H9 (cell line): ENCODE data around the gene CACNA1I. TPM values are rescaled to one million over a fixed set of nuclear protein-coding genes. Genes with fewer than 3 reads are reported as not detected.

ENCODE experiments used
- DNase-seq: peaks from one replicate; pipeline ENCODE4 v3.0.0-alpha.2; 2017
- H2AFZ ChIP-seq: one replicate; pipeline ENCODE4 v1.6.1; 2013; ENCODE audit warnings: mild to moderate bottlenecking, low read length, control low read depth, moderate library complexity
- H2AK5ac ChIP-seq: 2 replicates; pipeline ENCODE4 v1.6.1; 2013; ENCODE audit warnings: low read length, control low read depth, mixed read lengths; ENCODE audit not compliant: insufficient read length
- H2BK120ac ChIP-seq: one replicate; pipeline ENCODE4 v1.6.1; 2013; ENCODE audit warnings: low read depth, mild to moderate bottlenecking, low read length, control low read depth, inconsistent platforms; ENCODE audit not compliant: poor library complexity, severe bottlenecking
- H2BK12ac ChIP-seq: 2 replicates; pipeline ENCODE4 v1.6.1; 2013; ENCODE audit warnings: low read length, control low read depth, mixed read lengths, low read depth; ENCODE audit not compliant: insufficient read length
- H2BK15ac ChIP-seq: 2 replicates; pipeline ENCODE4 v1.6.1; 2013; ENCODE audit warnings: low read depth, low read length, control low read depth
- H2BK20ac ChIP-seq: one replicate; pipeline ENCODE4 v1.6.1; 2013; ENCODE audit warnings: low read depth, mild to moderate bottlenecking, low read length, control low read depth, inconsistent platforms; ENCODE audit not compliant: poor library complexity, severe bottlenecking
- H2BK5ac ChIP-seq: 2 replicates; pipeline ENCODE4 v1.6.1; 2013; ENCODE audit warnings: low read length, control low read depth, mixed read lengths; ENCODE audit not compliant: insufficient read length
- H3K14ac ChIP-seq: 2 replicates; pipeline ENCODE4 v1.6.1; 2013; ENCODE audit warnings: low read length, control low read depth; ENCODE audit not compliant: insufficient read depth
- H3K18ac ChIP-seq: 2 replicates; pipeline ENCODE4 v1.6.1; 2013; ENCODE audit warnings: low read depth, mild to moderate bottlenecking, mixed read lengths, low read length, control low read depth; ENCODE audit not compliant: insufficient read length
- H3K23ac ChIP-seq: 2 replicates; pipeline ENCODE4 v1.6.1; 2013; ENCODE audit warnings: low read length, control low read depth, mixed read lengths, low read depth; ENCODE audit not compliant: insufficient read length
- H3K23me2 ChIP-seq: 2 replicates; pipeline ENCODE4 v1.6.1; 2013; ENCODE audit warnings: low read depth, mild to moderate bottlenecking, mixed read lengths, low read length, control low read depth; ENCODE audit not compliant: insufficient read length, poor library complexity, severe bottlenecking
- H3K27ac ChIP-seq: 2 replicates; pipeline ENCODE4 v1.5.1; 2013; ENCODE audit warnings: low read length, control low read depth, mixed read lengths, low read depth; ENCODE audit not compliant: insufficient read length
- H3K27me3 ChIP-seq: 2 replicates; pipeline ENCODE4 v1.6.1; 2013; ENCODE audit warnings: low read length, control low read depth, inconsistent platforms; ENCODE audit not compliant: insufficient read depth
- H3K4ac ChIP-seq: 2 replicates; pipeline ENCODE4 v1.6.1; 2013; ENCODE audit warnings: low read depth, mild to moderate bottlenecking, control low read depth, inconsistent platforms, low read length, moderate library complexity
- H3K4me1 ChIP-seq: 2 replicates; pipeline ENCODE4 v1.6.1; 2013; ENCODE audit warnings: low read length, control low read depth, inconsistent platforms; ENCODE audit not compliant: insufficient read depth
- H3K4me2 ChIP-seq: 2 replicates; pipeline ENCODE4 v1.6.1; 2013; ENCODE audit warnings: low read length, control low read depth, mixed read lengths; ENCODE audit not compliant: insufficient read length, insufficient read depth
- H3K56ac ChIP-seq: 2 replicates; pipeline ENCODE4 v1.6.1; 2013; ENCODE audit warnings: low read depth, mild to moderate bottlenecking, mixed read lengths, low read length, control low read depth; ENCODE audit not compliant: insufficient read length
- H3K79me1 ChIP-seq: 2 replicates; pipeline ENCODE4 v1.6.1; 2013; ENCODE audit warnings: low read depth, mild to moderate bottlenecking, moderate library complexity, low read length, control low read depth, inconsistent platforms; ENCODE audit not compliant: insufficient read depth, poor library complexity, severe bottlenecking
- H3K79me2 ChIP-seq: 2 replicates; pipeline ENCODE4 v1.6.1; 2013; ENCODE audit warnings: low read length, control low read depth, inconsistent platforms; ENCODE audit not compliant: insufficient read depth
- H3K9ac ChIP-seq: 2 replicates; pipeline ENCODE4 v1.6.1; 2013; ENCODE audit warnings: low read length, control low read depth, mixed read lengths; ENCODE audit not compliant: insufficient read length; ENCODE audit errors: extremely low read depth
- H3K9me3 ChIP-seq: one replicate; pipeline ENCODE4 v1.6.1; 2013; ENCODE audit warnings: low read depth, low read length, inconsistent platforms; ENCODE audit not compliant: control insufficient read depth
- H3T11ph ChIP-seq: one replicate; pipeline ENCODE4 v1.6.1; 2013; ENCODE audit warnings: mild to moderate bottlenecking, low read length, control low read depth, inconsistent platforms
- H4K20me1 ChIP-seq: one replicate; pipeline ENCODE4 v1.6.1; 2013; ENCODE audit not compliant: control insufficient read depth, insufficient read length, insufficient read depth
- H4K5ac ChIP-seq: 2 replicates; pipeline ENCODE4 v1.6.1; 2013; ENCODE audit warnings: low read depth, mild to moderate bottlenecking, mixed read lengths, low read length, control low read depth; ENCODE audit not compliant: insufficient read length
- H4K8ac ChIP-seq: replicated peaks from 2 replicates; pipeline ENCODE4 v1.6.1; 2013; ENCODE audit warnings: low read length, control low read depth, mixed read lengths, low read depth; ENCODE audit not compliant: insufficient read length
- H4K91ac ChIP-seq: 2 replicates; pipeline ENCODE4 v1.6.1; 2013; ENCODE audit warnings: low read depth, mild to moderate bottlenecking, moderate library complexity, mixed read lengths, low read length, control low read depth; ENCODE audit not compliant: insufficient read length
- H3K27ac Mint-ChIP-seq, 3 experiments: 2 replicates in 2 of 3; 3 replicates in 1 of 3; pipeline ENCODE4 v1.8.0; 2020 to 2021; ENCODE audit warnings: mixed read lengths in 3 of 3, mild to moderate bottlenecking in 1 of 3, moderate library complexity in 1 of 3
- H3K27me3 Mint-ChIP-seq: 2 replicates; pipeline ENCODE4 v1.8.0; 2021; ENCODE audit warnings: low read depth, mild to moderate bottlenecking, moderate library complexity, mixed read lengths
- H3K36me3 Mint-ChIP-seq, 3 experiments: 2 replicates in 2 of 3; 3 replicates in 1 of 3; pipeline ENCODE4 v1.8.0; 2020 to 2021; ENCODE audit warnings: low read depth in 3 of 3, mixed read lengths in 3 of 3; ENCODE audit not compliant: insufficient read depth in 1 of 3
- H3K4me1 Mint-ChIP-seq, 2 experiments: 2 replicates each; pipeline ENCODE4 v1.8.0; 2020; ENCODE audit warnings: mixed read lengths in 2 of 2
- H3K4me3 Mint-ChIP-seq, 2 experiments: 2 replicates in 1 of 2; 3 replicates in 1 of 2; pipeline ENCODE4 v1.8.0; 2020 to 2021; ENCODE audit warnings: mild to moderate bottlenecking in 2 of 2, mixed read lengths in 2 of 2, moderate library complexity in 1 of 2
- H3K9me3 Mint-ChIP-seq, 2 experiments: 2 replicates in 1 of 2; 3 replicates in 1 of 2; pipeline ENCODE4 v1.8.0; 2020; ENCODE audit warnings: mild to moderate bottlenecking in 2 of 2, mixed read lengths in 2 of 2, moderate library complexity in 1 of 2
- WGBS: extraction: QIAGEN DNeasy Blood & Tissue Kit; methylation state at CpG from one replicate; pipeline ENCODE4 v1.1.7; 2013; ENCODE audit warnings: missing lambda C conversion rate, low lambda C conversion rate, mixed read lengths; ENCODE audit not compliant: insufficient read length; ENCODE audit errors: extremely low coverage; 5-methylcytosine and 5-hydroxymethylcytosine counted together
- total RNA-seq: library from RNA; stranded (reverse); gene quantifications from 2 replicates; pipeline ENCODE4 v1.2.1, GENCODE V29; 2021
- TF ChIP-seq, protein P1 (sequence below): fragments of 200-600 bp; sonication (generic); conservative IDR thresholded peaks from 3 replicates; pipeline ENCODE4 v1.8.0; 2021; ENCODE audit warnings: antibody characterized with exemption, mild to moderate bottlenecking

Gene CACNA1I
- total RNA-seq, 1 experiment from 2014 or later, result 0.50 TPM

DNA sequence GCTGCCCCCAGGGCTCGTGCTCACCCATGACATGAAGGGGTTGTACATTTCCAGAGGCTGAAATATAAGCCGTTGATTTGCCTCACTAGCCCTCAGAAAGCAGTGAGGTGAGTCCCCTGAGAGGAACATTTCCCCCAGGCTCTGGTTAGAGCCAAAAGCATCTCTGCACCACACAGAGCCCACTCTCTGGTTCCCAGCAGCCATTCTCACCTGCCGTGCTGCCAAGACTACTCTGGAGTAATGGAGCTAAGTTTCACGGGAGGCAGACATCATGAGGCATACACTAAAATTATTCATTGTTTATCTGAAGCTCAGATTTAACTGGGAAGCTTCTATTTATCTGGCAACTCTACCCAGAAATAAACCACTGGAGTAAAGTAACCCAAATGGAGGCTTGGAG is 40.8 kb downstream of the CACNA1I start:
- no peak overlapping the region for H3K9ac ChIP-seq
- no peak overlapping the region for H4K5ac ChIP-seq
- H2AK5ac ChIP-seq, result no peak overlapping the region
- TF ChIP-seq, protein P1, sequence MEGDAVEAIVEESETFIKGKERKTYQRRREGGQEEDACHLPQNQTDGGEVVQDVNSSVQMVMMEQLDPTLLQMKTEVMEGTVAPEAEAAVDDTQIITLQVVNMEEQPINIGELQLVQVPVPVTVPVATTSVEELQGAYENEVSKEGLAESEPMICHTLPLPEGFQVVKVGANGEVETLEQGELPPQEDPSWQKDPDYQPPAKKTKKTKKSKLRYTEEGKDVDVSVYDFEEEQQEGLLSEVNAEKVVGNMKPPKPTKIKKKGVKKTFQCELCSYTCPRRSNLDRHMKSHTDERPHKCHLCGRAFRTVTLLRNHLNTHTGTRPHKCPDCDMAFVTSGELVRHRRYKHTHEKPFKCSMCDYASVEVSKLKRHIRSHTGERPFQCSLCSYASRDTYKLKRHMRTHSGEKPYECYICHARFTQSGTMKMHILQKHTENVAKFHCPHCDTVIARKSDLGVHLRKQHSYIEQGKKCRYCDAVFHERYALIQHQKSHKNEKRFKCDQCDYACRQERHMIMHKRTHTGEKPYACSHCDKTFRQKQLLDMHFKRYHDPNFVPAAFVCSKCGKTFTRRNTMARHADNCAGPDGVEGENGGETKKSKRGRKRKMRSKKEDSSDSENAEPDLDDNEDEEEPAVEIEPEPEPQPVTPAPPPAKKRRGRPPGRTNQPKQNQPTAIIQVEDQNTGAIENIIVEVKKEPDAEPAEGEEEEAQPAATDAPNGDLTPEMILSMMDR, result no peak
- H3K4ac ChIP-seq, result no peak overlapping the region
- H3K4me1 Mint-ChIP-seq, result peaks cover 0 to 24% of the 10 kb centered on the region in 2 experiments
- no peaks in the 10 kb centered on the region for H3K79me2 ChIP-seq
- H4K91ac ChIP-seq, result no peak overlapping the region
- H3K4me1 ChIP-seq, result no peaks in the 10 kb centered on the region
- no peak overlapping the region for H3K23ac ChIP-seq
- H2AFZ ChIP-seq, result no peak overlapping the region
- peaks cover 0 to 7% (median 6%) of the 10 kb centered on the region in 3 experiments; a peak in 3 of 7 replicates for H3K36me3 Mint-ChIP-seq
- no peak overlapping the region for H3T11ph ChIP-seq
- no peak overlapping the region for H3K27ac ChIP-seq
- no peak for DNase-seq
- H3K79me1 ChIP-seq, result no peaks in the 10 kb centered on the region
- H2BK5ac ChIP-seq, result no peak overlapping the region
- H2BK15ac ChIP-seq, result no peak overlapping the region
- H3K9me3 Mint-ChIP-seq, result peaks cover 7 to 17% of the 10 kb centered on the region in 2 experiments
- no peak overlapping the region for H2BK20ac ChIP-seq
- no peak overlapping the region for H3K14ac ChIP-seq
- H3K27ac Mint-ChIP-seq, result no peak overlapping the region
- no peak overlapping the region for H3K4me3 Mint-ChIP-seq
- H4K20me1 ChIP-seq, result no peaks in the 10 kb centered on the region
- no peak overlapping the region for H4K8ac ChIP-seq
- no peaks in the 10 kb centered on the region for H3K23me2 ChIP-seq
- peaks cover 38% of the 10 kb centered on the region for H3K27me3 Mint-ChIP-seq
- H2BK12ac ChIP-seq, result no peak overlapping the region
- H3K27me3 ChIP-seq, result no peaks in the 10 kb centered on the region
- no CpG with 5 or more reads among the region's 4 CpGs for WGBS
- no peak overlapping the region for H2BK120ac ChIP-seq
- no peak overlapping the region for H3K56ac ChIP-seq
- no peak overlapping the region for H3K4me2 ChIP-seq
- no peak overlapping the region for H3K18ac ChIP-seq
- no peaks in the 10 kb centered on the region for H3K9me3 ChIP-seq
